ENCODE results near the gene EVI5.

DNA sequence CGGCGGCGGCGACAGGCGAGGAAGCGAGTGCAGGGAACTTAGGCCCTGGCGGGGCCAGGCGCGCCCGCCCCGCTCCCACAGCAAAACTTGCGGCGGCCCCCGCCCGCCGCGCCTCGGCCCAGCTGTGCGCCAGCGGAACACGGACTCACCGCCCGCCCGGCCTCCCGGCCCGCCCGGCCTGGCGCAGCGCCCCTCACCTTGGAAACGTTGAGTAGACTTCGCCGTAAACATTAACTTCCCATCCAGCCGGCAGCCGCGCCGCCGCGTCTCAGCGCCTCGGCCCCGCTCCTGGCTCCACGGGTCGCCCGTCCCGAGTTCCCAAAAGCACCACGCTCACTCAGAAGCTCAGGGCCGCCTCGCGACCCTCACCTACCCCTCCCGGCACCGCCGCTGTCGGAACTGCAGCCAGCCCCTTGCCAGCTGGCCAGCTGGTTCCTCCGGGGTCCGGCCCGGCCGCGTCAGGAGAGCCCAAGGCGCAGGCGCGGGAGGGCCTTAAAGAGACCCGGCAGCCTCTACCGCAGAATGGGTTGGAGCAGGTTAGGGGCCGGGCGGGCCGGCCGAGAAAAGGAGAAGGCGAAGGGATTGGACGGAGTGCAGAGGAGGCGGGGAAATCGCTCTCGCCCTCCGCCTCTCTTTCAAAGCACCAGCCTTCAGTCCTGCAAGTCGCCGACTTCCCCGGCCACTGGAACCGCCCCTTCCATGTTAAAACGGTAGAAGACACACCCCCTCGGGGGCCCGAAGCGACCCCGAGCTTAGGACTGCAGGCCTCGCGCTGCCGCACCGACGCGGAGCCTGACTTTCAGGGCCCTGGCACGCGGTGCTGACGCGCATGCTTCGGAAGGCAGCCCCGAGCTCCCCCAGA lies at the start of gene EVI5:
- TF ChIP-seq EZH2 (IDR thresholded peaks at IDR 0.05; ENCODE audit: insufficient read depth, poor library complexity, severe bottlenecking) (no peak), EZH2phosphoT487 (IDR thresholded peaks at IDR 0.05; ENCODE audit: insufficient read depth, low read depth) (no peak)

All from GM23248 (cell line).